ENCODE results near the gene PXMP2.

PXMP2 gene

GRCh38 chr12:132687211-132688164 lies at the start of gene PXMP2, which contains the start of gene POLE:
Gene PXMP2, plus strand, starts transcription at chr12:132687587. Its CDS starts 84 bp downstream, at chr12:132687671.
Gene POLE, minus strand, starts transcription at chr12:132687342. Its CDS starts 27 bp downstream, at chr12:132687315.
- DNase-seq = peak; percentile 98

- DNase-seq = no peak
Observed at GRCh38 chr12:132637811-132638210, 49.6 kb upstream of the PXMP2 start.

GRCh38 chr12:132638541-132639408 lies 48.6 kb upstream of the PXMP2 start:
- DNase-seq = peak; percentile 31

GRCh38 chr12:132639956-132640520 lies 47.3 kb upstream of the PXMP2 start:
- DNase-seq = no peak

- DNase-seq = no peak
Observed at GRCh38 chr12:132640936-132641335, 46.5 kb upstream of the PXMP2 start.

GRCh38 chr12:132641811-132642650 lies 45.4 kb upstream of the PXMP2 start:
- DNase-seq = no peak

GRCh38 chr12:132642846-132643835 lies 44.2 kb upstream of the PXMP2 start:
- DNase-seq = no peak

- DNase-seq = peak; percentile 44
Observed at GRCh38 chr12:132646850-132647249, 40.5 kb upstream of the PXMP2 start.

GRCh38 chr12:132647858-132648257 lies 39.5 kb upstream of the PXMP2 start:
- no peak for DNase-seq

GRCh38 chr12:132648616-132649225 lies 38.7 kb upstream of the PXMP2 start:
- no peak for DNase-seq

- DNase-seq = no peak
Observed at GRCh38 chr12:132649226-132649945, 38.0 kb upstream of the PXMP2 start.

GRCh38 chr12:132651444-132652100 lies 35.8 kb upstream of the PXMP2 start:
- no peak for DNase-seq

- peak; percentile 23 for DNase-seq
Observed at GRCh38 chr12:132653567-132654290, 33.7 kb upstream of the PXMP2 start.

GRCh38 chr12:132657004-132657727 lies 30.2 kb upstream of the PXMP2 start:
- no peak for DNase-seq

- DNase-seq = no peak
Observed at GRCh38 chr12:132658149-132658894, 29.1 kb upstream of the PXMP2 start.

- DNase-seq = no peak
Observed at GRCh38 chr12:132659146-132659545, 28.2 kb upstream of the PXMP2 start.

GRCh38 chr12:132660052-132660451 lies 27.3 kb upstream of the PXMP2 start:
- no peak for DNase-seq
